Right lung (tissue), 5 donors: Measurements from ENCODE around the gene TRAPPC12. TPM values are rescaled to one million over a fixed set of nuclear protein-coding genes. Genes with fewer than 3 reads are reported as not detected.

Source experiments
- DNase-seq, 2 donors: peaks; one replicate each; pipeline ENCODE4 v3.0.0-alpha.2; 2013
- polyA plus RNA-seq, 5 donors: library from polyadenylated mRNA; unstranded; fragments of 120-200 nt; gene quantifications; one replicate each; pipeline versions ENCODE4 v1.2.1 to v1.2.3, GENCODE V29; 2013; ENCODE audit warnings: inconsistent platforms in 1 of 5, low replicate concordance in 1 of 5; ENCODE audit not compliant: insufficient read length in 5 of 5, insufficient read depth in 1 of 5

Gene TRAPPC12
- polyA plus RNA-seq, 5 donors = 77.5 to 108 (median 93.3) TPM

DNA sequence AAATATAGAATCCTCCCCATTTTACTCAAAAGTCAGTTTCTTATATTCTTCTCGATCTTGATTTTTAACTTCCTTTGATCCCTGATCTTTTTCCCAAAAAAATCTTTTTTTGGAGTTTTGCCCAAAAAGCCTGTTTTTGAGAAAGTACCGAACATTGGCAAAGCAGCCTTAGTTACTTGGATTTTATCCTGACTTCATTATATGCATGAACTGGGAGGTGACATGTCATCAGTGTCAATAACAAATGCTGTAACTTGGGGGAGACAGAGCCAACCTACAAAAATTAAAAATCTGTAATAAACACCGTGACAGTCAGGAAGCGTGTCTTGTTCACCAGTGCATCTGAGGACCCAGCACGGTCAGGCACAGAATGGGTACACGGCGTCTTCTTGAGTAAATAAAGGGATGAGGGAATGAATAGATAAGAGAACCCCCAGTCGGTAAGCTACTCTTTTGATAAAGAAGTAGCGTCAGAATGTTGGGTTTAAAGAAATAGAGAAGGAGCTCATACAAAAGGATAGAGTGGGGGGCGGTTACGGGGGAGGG is 24.9 kb downstream of the TRAPPC12 start:
- no peak for DNase-seq

- DNase-seq = no peak
Measured at GRCh38 chr2:3405307-3405706, 25.8 kb downstream of the TRAPPC12 start.

GRCh38 chr2:3405876-3406275 is 26.4 kb downstream of the TRAPPC12 start:
- no peak for DNase-seq

DNA sequence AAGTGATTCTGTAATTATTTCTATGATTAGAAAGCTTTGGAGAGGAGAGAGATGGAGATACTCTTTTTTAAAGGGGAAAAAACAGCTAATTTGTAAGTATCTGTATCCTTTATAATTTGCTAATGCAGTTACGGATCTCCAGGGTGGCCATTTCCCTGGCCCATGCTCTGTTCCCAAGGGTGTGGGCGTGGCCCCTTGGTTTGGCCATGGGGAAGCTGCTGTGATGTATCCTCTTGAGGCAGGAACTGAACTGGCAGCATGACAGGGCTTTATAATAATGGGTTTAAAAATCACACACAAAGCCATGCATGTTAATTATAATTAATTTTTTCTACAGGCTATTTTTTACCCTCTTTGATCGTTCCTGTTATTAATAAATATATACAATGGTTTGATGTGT is 27.0 kb downstream of the TRAPPC12 start:
- DNase-seq = no peak

DNA sequence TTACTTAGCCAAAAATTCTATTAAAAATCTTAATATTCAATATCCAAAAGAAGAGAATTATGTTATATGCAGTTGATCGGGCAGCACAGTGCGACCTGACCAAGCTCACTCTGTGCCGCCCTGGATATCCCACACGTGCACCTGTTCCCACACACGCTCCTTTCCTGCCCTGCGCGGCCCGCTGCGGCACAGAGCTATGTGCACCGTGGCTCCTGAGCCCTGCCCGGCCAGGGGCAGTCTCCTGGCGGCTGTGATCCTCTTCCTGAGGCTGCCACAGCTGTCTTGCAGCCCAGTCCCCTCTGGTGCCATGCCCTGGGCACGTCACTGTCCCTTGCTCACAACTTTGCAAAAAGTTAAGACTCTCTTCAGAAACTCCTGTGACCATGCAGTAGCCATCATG is 29.3 kb downstream of the TRAPPC12 start:
- DNase-seq = no peak

GRCh38 chr2:3409627-3410170 is 30.2 kb downstream of the TRAPPC12 start:
- DNase-seq = no peak

GRCh38 chr2:3411103-3411502 is 31.6 kb downstream of the TRAPPC12 start:
- DNase-seq = no peak

DNA sequence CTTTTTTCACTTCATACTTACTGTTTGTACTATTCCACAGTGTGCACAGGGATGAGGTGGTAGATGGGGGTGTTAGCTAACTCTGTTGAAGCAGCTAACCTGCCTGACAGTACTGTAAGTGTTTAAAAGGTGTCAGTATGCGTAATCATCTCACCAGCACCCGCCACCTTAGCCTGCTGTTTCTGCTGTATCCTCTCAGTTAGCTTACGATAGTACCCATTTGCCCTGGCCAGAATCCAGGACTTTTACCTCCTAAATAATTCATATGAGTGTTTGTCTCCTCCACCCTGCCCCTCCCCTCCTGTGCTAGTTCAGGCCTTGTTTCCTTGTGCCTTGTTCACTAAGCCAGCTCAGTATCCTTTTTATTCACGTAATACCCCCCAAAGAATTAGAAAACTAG is 34.2 kb downstream of the TRAPPC12 start:
- no peak for DNase-seq

GRCh38 chr2:3414133-3414860 is 34.8 kb downstream of the TRAPPC12 start:
- DNase-seq = no peak

DNA sequence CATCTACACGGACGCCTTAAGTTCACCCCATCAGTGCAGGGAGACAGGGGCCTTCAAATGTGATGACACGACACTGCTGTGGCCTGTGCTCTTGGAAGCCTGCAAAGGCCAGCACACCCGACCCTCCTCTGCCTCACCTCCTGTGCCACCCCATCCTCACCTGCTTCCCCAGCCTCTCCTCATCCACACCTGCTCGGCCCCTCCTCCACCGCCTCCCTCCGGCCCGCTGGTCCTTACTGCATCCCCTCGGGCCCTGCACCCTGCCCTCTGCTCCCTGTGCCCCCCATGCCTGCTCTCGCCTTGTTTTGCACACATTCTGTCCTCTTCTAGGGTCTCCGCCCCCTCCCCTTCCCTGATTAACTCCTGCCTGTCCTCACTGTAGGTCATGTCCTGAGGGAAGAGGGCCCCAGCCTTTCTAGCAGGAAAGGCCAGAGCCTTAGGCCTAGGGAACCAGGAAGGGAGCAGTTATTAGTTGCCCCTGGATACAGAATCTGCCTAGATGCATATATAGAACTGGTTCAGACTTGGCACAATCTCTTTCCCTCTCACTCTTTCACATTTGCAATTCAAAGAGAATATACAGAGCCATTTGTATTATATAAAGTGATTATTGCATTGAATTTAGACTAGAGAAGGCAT is 39.4 kb downstream of the TRAPPC12 start:
- DNase-seq = no peak

- no peak for DNase-seq
Measured at GRCh38 chr2:3420076-3420768, 40.7 kb downstream of the TRAPPC12 start.

DNA sequence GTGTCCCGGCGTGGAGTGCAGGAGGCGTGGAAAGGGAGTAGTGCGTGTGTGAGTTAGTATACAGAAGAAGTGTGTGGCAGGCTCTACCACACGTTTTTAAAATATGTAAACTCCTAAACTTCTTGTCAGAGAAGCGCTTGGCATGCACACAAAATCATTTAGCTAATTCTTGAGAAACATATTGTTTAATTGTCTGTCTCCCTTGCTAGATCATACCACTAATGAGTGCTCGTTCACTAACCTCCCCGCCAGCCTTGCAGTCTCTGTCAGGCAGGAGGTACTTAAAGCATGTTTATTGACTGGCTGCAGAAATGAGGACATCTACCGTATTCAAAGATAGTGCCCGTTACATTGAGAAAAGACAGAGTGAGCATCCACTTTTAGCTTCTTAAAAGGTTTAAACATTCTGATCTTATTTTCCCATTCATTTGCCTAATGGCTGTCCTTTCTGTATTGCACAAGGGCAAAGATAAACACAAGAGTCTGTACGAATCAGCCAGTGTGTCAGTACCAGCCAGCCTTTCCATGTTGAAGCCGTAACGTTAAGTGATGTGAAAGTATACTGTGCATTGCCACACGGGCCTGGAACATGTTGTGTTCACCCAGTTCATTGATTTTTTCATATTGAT is 41.4 kb downstream of the TRAPPC12 start:
- DNase-seq = no peak

DNA sequence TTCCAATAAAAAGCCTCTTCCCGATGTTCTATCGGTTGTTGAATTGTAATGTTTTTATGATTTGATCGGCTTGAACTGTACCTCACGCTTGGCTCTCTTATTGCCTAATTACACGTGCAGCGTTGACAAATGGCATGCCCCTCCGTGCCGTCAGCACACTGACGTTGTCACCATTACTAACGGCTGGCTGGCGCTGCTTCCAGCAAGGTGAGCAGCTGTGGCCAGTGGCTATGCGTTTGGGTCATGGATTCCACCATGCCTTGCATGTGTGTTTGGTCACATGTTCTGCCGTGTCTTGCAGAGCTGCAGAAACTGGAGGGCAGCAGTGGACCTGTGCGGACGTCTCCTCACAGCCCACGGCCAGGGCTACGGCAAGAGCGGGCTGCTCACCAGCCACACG is 42.1 kb downstream of the TRAPPC12 start:
- DNase-seq = no peak

- DNase-seq = no peak
Measured at GRCh38 chr2:3422161-3422779, 42.8 kb downstream of the TRAPPC12 start.

- peak in 1 of 2 donors; percentile 22 for DNase-seq
Measured at GRCh38 chr2:3423492-3424170, 44.1 kb downstream of the TRAPPC12 start.

DNA sequence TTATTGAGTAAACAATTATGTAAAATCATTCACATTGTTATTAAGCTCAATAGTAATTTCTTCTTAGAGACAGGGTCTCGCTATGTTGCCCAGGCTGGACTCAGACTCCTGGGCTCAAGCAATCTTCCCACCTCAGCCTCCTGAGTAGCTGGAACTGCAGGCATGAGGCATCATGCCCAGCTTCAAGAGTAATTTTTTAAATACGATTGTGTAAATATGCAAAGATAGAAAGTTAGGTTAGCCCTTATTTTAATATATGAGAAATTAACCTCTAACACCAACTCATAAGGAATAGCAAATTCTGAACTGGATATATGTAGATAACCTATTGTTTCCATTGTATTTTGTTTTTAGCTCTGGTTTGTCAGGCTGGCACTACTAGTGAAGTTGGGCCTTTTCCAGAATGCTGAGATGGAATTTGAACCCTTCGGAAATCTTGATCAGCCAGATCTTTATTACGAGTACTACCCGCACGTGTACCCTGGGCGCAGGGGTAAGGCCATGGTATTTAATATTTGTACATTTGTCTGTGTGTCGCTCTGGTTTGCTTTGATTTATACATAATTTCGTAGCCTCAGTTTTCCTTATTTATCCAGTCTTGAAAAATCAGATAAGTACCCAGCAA is 44.8 kb downstream of the TRAPPC12 start:
- no peak for DNase-seq

DNA sequence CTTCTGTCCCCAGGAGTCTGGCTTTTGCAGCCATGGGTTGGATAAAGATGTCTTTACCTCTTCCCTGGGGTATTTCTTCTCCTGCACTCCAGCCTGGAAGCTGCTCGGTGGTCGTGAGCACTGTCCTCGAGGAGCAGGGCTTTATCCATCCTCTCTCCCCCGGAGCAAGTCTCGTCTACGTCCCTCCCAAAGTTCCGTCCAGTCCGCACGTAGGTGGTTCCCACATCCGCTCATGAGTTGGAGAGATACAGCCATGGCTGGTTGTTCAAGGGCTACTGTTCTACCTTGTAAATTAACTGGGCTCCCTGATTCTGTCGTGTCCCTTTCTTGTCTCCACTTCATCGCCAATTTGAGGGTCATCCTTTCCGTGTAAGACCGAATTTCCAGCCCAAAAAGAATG is 47.1 kb downstream of the TRAPPC12 start:
- DNase-seq = no peak

- no peak for DNase-seq
Measured at GRCh38 chr2:3427272-3427671, 47.8 kb downstream of the TRAPPC12 start.

GRCh38 chr2:3428577-3428976 is 49.1 kb downstream of the TRAPPC12 start:
- no peak for DNase-seq

DNA sequence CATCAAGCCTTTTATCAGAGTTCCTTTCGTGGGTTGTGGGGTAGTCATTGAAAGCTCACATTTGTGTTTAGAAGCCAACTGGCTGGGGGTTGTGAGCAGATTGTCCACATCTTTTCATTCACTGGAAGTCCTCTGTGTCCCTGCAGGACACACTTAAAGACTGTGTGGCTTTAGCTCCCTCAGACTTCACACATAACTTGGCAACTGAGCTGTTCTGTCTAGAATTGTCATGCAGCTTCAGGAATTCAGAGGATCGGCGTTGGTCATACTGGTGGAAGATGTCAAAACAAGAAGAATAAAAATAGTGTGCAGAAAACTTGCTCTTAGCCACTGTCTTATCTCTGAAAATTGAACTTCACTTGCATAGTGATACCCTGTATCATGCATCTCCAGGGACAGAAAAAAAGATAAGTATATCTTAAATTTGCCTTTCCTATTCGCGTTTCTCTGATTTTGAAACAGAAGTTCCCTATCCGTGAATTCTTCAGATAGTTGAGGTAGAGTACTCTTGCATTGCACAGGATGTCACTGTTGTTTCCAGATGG is 49.6 kb downstream of the TRAPPC12 start:
- no peak for DNase-seq
